ENCODE results near the gene MIA2.
A peak's percentile ranks its signal among the peaks of the same experiment; 100 is the strongest.
"Not testable (repeated sequence)": the region's sequence is repeated elsewhere in the genome, so short reads cannot be mapped to it uniquely, and the experiment has no call there.

DNA sequence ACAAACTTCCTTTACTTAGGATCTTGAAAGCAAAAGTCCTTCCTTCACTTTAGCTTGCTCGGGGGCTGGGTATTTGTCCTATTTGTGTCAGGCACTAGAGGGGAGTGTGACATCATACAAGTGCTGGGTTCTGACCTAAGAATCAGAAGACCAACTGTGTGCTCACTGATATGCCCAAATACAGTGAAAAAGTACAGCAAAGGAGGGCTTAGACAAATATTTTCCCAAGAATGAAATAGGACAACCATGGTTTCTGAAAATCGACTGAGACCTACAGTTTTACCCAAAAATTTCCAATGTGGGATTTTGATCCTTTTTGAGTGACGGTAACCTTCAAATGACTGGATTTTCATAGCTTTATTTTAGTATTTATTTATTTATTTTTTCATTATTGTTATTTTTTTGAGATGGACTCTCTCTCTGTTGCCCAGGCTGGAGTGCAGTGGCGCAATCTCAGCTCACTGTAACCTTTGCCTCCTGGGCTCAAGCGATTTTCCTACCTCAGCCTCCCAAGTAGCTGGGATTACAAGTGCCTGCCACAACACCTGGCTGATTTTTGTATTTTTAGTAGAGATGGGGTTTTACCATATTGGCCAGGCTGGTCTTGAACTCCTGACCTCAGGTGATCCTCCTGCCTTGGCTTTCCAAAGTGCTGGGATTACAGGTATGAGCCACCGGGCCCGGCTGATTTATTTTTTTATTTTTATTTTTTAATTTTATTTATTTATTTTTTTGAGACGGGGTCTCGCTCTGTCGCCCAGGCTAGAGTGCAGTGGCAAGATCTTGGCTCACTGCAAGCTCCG lies 1.8 kb upstream of the MIA2 start:
- TF ChIP-seq RAD21 (IDR thresholded peaks at IDR 0.05; ENCODE audit: low read length) (peak; percentile 47), CTCF (IDR thresholded peaks at IDR 0.05) (peak; percentile 37)
- TF ChIP-seq, protein P1, sequence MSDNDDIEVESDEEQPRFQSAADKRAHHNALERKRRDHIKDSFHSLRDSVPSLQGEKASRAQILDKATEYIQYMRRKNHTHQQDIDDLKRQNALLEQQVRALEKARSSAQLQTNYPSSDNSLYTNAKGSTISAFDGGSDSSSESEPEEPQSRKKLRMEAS (IDR thresholded peaks at IDR 0.05; ENCODE audit: low read depth) = not testable (repeated sequence)
- TF ChIP-seq TCF12 (IDR thresholded peaks at IDR 0.05); EP300 (IDR thresholded peaks at IDR 0.05; ENCODE audit: borderline replicate concordance in 1 of 2, low read depth in 1 of 2, low read length in 1 of 2); REST (IDR thresholded peaks at IDR 0.05; ENCODE audit: low read depth, low read length); SIN3A (IDR thresholded peaks at IDR 0.05; ENCODE audit: borderline replicate concordance, low read depth, low read length); NRF1 (IDR thresholded peaks at IDR 0.05; ENCODE audit: low read depth, low read length); TEAD4 (IDR thresholded peaks at IDR 0.05; ENCODE audit: borderline replicate concordance, insufficient read depth): not testable (repeated sequence)
